HG03108 (cell line): ENCODE data around the gene ZP4.
"Not testable (repeated sequence)": the region's sequence is repeated elsewhere in the genome, so short reads cannot be mapped to it uniquely, and the experiment has no call there.

Experiments
- ATAC-seq: cut with Tn5 transposase; IDR thresholded peaks from one replicate; pipeline ENCODE4 v1.9.1; 2021; ENCODE audit warnings: moderate library complexity; ENCODE audit not compliant: unreplicated experiment

The ZP4 gene

DNA sequence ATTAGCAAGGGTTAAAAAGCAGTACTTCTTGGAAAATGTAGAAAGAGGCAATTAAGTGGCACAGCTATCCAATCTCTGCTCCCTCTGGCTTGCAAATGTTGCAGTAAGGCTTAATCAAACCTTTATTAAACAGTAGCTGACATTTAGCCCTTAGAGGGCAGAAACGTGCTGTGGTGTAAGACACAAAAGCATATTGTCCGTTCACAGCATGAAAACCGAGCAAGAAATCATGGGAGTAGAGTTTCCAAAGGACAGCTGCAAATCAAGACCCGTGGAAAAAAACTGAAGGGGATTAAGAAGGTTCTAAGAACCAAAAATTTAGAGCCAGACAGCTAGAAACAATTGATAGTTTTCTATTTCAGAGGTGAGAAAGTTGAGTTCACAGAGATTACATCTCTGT, 13.1 kb downstream of the ZP4 start:
- no peak for ATAC-seq

DNA sequence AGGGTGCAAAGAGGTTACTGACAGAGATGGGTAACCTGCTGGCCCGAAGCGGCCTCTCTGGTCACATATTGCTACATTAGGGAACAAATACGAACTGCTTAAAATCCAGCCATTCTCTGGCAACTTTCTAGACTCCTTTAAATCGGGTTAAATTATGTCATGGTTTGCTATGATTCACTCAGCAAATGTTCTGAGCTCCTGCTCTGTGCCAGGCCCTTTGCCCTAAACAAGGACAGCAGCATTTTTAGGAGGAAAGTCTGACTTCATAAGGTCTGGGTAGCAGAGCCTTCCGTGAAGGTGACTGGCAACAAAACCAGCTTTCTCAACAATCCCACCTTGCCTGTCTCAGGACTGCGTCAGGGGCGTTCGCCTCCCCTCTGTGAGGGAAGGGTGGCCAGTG, 15.4 kb downstream of the ZP4 start:
- ATAC-seq = no peak

DNA sequence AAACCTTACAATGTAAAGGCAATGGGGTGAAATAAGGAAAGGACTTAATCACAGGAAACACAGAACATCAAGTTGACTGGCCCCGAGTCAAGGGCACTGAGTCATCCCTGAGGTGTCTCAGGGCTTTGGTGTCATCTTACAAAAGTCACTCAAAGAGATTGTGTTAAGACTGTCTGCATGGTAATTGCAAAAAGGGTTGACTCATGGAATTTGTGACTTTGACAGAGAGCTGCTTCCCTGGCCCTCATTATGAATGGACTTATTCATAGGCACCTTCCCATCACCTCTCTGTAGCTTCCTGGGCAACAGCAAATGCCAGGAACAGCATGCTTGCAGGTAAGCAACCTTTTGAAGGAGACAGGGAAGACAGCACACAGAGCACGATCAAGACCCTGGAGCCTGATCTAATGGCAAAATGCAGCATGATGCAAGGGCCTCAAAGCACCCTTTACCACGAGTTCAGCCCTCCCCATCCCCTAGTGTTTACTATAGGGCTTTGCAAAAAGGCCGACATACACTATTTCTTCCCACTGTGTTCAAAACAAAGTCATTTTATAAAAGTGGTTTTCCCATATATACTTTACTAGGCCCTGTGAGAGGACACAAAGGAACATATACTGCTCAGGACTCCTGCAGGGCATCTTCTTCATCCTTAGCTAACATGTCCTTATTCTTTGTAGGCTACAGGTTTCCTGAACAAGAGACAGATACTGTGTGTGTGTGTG, 17.1 kb downstream of the ZP4 start:
- ATAC-seq = no peak

DNA sequence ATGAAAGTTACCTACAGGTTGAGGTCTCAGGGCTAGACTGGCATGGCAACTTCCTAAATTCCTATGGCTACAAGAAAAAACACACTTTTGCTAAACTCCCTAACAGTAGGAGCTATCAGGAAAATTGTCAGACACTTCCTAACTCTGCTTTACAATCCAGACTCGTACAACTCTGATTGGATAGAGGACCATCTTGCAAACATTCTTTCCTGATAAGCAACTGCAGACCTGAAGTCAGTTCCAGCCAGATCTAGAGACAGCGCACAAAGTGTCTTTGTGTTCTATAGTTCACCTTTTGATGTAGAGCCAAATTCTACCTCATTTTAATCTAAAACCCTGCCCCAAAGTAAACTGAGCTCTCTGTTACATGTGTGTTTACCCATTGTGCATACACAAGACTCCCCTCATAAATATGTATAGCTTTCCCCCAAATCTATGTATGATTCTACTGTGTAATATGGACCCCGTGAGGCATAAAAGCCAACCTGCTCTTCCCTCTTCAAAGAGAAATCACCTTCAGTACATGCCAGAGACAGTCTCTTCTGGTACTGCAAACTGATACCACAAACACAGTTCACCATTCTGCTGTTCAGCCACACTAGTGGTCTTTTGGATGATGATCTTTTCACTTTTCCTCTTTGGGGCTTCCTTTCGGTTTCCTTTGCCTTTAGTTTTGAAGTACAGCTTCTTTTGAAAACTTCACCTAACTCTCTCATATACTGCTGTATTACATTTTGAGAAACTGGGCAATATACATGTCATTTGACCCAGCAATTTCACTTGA, 21.7 kb downstream of the ZP4 start:
- ATAC-seq = no peak

DNA sequence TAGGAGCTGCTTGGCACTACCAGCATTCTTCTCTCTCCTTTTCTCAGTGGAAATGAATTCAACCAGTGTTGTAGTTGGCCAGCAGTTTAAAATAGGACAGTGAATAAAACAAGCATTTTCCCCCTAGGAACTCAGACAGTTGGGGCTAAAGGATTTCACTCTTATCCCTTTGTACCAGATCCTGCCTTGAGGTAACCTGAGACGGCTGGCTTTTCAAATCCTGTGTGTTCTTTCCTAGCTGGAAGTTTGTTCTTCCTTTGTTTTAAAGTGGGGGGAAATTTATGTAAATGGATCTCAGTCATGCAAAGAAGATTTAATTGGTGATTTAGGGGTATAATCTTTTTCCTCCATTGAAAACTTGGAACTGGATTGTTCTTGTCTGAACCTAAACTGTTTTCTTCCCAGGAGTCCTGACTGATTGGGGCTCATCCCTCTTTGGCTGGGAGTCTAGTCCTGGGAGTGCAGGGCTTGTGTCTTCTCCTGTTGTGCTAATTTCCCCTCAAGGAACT, 23.3 kb downstream of the ZP4 start:
- ATAC-seq = no peak

DNA sequence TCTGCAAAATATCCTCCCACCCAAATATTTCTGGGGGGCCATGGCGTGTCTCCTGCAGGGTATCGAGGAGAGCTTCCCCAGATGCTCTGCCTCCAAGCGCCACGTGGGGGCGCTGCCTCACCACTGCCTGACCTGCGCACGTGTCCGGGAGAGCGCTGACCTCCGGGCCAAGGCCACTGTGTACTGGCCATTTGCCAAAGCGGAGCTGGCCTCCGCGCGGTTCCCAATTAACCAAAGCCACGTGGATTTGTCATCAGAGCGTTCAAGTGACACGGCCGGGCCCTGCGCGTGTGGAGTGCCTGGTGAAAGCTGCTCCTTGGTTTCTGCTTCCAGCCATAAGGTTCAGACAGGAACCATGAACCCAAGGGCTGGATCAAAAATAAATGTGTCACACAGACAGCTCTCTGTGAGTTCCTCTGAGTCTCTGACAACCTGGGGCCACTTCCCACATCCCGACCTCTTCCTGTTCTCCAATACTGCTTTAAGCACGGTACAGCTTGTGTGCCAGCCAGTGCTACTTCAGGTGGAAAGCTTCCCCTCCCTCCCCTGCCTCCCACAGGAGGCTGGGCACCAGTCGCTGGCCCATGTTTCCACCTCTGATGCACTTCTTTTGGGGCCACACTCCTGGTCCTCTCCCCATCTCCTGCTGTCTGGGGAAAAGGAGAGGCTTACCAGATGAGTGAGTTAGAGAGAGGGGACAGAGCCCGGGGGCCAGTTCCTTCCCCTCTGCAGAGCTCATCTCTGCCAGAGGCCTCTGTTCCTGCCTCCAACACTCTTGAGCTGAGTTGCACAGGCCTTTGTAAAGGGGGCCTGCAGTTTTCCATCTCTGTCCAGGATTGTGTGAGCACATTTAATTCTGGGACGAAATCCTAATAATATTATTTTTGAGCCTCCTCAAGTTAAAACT, 26.1 kb downstream of the ZP4 start:
- ATAC-seq = no peak

DNA sequence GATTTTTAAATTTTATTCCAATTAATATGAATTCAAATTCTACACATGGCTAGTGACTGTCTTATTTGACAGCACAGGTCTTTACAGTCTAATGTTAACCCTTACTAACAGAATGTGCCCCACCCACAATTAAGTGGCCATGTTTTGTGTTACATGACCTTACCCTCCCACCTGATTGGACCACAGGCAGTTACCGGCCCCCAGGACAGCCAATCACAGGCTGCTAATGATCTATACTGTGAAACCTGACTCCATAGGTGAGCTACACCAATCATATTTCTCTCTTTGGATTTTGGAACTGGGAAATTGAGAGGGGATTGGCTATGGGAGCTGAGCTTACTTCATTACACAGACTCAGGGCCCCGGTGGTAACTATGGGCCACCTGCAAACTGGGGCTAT, 27.5 kb downstream of the ZP4 start:
- no peak for ATAC-seq

DNA sequence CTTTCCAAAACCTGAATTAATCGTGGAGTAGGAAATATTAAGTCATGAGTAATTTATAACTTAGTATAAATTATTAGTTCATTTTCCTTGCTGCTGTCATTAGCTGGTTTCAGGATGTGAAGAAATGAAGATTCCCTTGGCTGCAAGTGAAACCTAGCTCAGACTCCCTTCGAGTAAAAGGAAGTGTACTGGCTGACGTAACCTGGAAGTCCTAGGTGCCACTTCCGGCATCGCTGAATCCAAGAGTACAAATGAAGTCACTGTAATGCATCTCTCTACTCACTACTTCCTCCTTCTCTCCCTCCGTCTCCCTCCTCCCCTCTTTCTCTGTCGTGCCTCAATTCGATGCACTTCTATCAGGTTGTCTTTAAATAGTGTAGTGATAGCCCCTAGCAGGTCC, 28.8 kb downstream of the ZP4 start:
- ATAC-seq = no peak

DNA sequence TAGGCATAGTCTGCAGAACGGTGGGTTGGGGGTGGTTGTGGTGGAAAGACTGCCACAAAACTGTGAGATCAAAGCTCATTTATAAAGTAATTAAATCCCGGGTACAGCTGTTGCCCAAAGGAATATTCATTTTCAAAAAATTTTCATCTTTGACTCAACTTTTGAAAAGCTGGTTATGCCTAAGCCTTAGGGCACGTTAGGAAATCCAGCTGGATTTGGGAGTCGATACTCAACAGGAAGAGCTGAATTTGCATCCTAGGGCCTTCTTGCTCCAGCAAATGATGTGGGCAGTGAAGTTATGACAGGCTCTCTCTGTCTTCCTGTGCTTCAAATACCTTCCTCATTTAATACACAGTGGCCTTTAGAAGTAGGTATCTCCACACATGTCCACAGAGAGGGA, 31.7 kb downstream of the ZP4 start:
- no peak for ATAC-seq

DNA sequence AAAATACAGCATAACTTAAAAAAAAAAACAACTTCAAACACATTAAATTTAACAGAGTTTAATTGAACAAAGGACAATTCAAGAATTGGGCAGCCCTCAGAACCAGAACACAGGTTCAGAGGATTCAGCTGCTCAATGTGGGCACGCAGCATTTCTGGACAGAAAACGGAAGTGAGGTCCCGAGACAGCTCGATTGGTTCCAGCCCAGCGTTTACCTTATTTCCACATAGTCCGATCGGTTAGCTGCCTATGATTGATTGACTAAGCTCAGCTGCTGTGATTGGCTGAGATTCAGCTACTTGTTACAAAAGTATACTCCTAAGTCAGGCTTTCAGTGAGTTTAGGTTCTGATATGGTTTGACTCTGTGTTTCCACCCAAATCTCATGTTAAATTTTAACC, 33.3 kb downstream of the ZP4 start:
- ATAC-seq = no peak

DNA sequence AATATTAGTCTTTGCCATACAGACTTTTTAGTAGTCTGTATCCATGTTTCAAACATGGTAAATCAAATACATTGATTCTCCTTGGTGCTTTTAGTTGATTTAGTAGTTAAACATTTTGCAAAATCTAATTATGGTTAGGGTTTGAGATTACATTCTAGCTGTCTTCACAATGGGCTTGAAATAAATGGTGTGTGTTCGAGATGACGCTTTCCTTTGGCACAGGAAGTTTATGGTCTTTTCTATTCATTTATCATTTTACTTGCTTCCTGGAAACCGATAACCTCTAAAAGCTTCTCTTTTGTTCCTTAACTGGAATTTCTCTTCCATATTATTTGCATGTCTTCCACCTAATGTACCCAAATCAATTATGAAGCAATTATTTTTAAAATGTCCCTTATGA, 38.4 kb downstream of the ZP4 start:
- no peak for ATAC-seq

DNA sequence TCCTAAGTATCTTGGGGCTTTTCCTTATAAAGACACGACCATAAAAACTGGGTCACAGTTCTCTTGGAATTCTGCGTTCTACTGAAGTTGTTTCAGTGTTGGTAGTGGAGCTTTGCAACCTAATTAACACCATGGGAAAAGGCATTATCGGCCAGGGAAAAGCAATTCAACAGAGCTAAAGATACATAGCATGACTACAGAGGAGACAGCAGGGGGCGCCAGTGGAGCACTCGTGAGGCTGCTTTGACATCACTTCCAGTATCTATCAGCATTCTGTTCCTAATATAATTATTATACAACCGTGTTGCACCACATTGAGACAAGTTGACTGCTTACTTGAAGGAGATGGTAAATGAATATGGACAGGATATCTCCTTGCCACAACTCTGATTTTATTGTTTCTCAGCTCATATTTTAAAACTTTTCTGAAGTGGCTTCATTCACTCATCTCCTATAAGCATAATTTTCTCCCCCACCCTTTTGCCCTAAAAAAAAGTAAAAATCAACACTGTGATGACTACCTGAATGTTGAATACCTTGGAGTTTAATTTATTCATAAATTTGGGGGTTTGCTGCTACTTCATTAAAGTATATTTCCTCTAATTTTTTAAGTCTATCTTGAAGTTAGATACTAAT, 39.4 kb downstream of the ZP4 start:
- ATAC-seq = no peak

DNA sequence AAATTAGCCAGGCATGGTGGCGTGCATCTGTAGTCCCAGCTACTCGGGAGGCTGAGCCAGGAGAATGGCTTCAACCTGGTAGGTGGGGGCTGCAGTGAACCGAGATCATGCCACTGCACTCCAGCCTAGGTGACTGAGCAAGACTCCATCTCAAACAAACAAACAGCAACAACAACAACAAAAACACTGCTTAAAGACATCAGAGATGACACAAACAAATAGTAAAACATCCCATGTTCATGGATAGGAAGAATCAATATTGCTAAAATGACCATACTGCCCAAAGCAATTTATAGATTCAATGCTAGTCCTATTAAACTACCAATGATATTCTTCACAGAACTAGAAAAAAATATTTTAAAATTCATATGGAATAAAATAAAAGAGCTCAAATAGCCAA, 47.2 kb downstream of the ZP4 start:
- not testable (repeated sequence) for ATAC-seq

DNA sequence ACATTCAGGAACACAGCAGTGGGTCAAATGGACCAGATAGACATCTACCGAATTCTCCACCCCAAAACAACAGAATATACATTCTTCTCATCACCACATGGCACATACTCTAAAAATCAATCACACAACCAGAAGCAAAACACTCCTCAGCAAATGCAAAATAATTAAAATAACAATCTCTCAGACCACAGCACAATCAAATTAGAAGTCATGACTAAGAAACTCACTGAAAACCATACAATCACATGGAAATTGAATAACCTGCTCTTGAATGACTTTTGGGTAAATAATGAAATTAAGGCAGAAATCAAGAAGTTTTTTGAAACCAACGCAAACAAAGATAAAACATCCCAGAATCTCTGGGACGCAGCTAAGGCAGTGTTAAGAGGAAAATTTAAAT, 49.2 kb downstream of the ZP4 start:
- no peak for ATAC-seq

DNA sequence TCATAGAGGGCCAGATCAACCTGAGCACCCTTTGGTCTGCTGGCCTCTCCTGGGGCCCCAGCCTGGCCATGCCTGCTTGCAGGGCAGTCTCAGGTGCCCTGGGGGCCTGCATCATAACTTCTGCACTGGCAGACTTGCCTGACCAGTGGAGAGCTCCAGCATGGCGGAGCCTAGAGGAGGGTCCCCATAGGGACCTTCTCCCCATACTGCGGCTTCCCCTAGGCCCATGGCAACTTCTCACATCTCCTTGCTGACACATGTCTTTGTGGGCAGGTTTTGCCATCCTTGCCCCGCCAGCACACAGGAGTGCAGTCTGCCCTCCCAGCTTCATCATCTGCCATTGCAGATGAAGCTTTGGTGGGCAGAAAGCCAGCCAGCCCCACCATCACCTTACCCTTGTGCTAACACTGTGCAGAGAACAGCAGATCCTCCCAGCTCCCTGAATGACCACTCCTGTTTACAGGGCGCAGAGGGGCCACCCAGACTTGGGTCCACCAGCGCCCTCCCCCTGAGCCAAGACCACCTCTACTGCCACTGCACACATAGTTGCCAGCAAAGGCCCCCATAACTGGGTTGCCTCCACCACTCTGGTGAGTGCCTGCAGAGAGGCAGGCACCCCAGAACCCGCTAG, 51.7 kb downstream of the ZP4 start:
- no peak for ATAC-seq

DNA sequence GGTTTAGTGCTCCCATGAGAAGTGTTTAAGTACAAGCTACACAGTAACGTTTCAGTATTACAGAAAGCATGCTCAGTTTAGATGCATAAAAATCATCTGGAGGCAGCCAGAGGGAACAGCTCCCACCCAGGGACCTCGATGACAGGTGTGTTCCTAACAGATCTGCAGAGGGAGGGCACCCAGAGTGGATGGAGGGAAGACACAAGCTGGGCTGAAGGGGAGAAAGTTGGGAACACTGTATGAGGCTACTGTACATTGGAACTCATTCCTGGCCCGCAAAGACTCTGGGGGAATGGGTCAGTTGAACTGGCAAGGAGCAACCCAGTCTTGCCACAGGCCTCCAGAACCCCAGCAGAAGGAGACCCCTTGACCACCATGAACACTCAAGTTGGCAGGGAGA, 52.4 kb downstream of the ZP4 start:
- no peak for ATAC-seq

DNA sequence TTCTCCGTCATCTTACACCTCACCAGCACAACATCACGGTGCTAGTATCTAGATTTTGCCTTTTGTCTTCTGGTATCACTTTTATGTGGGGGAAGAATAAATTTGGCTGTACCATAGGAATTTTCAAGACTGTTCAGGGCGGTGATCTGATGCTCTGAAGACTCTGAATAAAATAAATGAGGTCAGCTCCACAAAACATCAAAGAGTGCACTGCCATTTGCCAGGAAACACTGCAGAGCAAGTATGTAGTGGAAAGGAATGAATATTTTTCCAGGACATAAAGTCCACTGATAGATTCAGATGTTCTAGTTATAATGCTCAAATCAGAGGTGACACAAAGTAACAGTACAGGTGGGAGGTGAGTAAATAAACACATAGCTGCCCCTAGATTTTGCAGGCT, 56.3 kb downstream of the ZP4 start:
- ATAC-seq = no peak

DNA sequence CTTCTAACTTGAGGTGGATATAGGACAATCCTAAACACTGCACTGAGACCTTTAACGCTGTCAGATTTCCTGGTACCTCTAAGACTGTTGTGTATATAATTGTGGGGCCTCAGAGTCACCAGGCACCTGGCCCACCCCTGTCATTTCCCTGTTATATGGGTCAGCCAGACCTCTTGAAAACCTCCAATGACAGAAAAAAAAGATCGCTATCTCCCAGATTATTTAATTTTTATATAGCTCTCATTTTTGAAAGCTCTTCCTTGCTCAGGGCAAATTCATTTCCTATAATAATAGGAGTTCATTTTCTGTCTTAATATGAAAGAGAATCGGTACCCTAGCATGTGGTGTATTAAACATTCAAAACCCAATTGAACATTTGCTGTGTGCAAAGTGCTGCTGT, 56.7 kb downstream of the ZP4 start:
- ATAC-seq = no peak

DNA sequence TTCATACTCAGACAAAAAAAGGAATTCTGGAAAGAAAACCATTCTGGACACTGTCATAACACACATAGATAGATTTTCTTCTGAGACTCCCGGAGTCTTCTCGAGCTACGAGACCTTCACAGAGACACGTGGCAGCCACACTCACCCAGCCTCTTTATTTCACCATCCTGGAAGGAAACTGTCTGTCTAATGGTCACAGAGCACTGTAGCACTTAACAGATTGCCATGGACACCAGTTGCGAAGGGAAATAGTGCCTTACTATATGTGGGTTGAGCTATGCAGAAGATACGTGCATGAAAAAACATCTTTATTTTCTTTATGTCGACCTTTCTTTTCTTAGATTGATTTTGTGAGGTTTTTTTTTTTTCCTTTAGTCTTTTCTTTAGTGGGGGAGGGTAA, 57.9 kb downstream of the ZP4 start:
- ATAC-seq = no peak
